HepG2 (cell line): ENCODE results near the gene USP20. TPM values are rescaled to one million over a fixed set of nuclear protein-coding genes. Genes with fewer than 3 reads are reported as not detected.

ENCODE experiments used
- ATF6 ChIP-seq: sonication (generic); formaldehyde crosslinking; conservative IDR thresholded peaks from 2 replicates; pipeline ENCODE4 v1.4.0; 2020; ENCODE audit warnings: missing genetic modification reagents
- DBP ChIP-seq: sonication (generic); formaldehyde crosslinking; IDR thresholded peaks from 2 replicates; pipeline ENCODE4 v1.4.0; 2020; ENCODE audit warnings: missing genetic modification reagents; ENCODE audit errors: not compliant biosample characterization
- ELF4 ChIP-seq: sonication (generic); formaldehyde crosslinking; IDR thresholded peaks from 2 replicates; pipeline ENCODE4 v1.5.0; 2020; ENCODE audit warnings: missing genetic modification reagents, mild to moderate bottlenecking, moderate library complexity, borderline replicate concordance
- IKZF1 ChIP-seq: fragments of 450-650 bp; IDR thresholded peaks from 2 replicates; pipeline ENCODE4 v1.7.1; 2016
- KMT2B ChIP-seq: IDR thresholded peaks from 2 replicates; pipeline ENCODE4 v1.6.1; 2016; ENCODE audit warnings: missing genetic modification reagents, missing compliant biosample characterization
- MAFK ChIP-seq, 2 experiments: IDR thresholded peaks in 1 of 2; conservative IDR thresholded peaks in 1 of 2; 2 replicates each; pipeline ENCODE4 v1.6.1; 2011; ENCODE audit warnings: improper control_type of control experiment in 2 of 2, low read length in 2 of 2
- MEIS1 ChIP-seq: sonication (generic); formaldehyde crosslinking; IDR thresholded peaks from 2 replicates; pipeline ENCODE4 v1.9.0; 2021; ENCODE audit warnings: mild to moderate bottlenecking, missing genetic modification reagents, moderate library complexity, borderline replicate concordance
- MXD3 ChIP-seq: IDR thresholded peaks from 2 replicates; pipeline ENCODE4 v1.6.1; 2016; ENCODE audit warnings: mild to moderate bottlenecking, missing biosample characterization, missing genetic modification reagents
- NCOA1 ChIP-seq: sonication (generic); formaldehyde crosslinking; IDR thresholded peaks from 2 replicates; pipeline ENCODE4 v1.9.0; 2021; ENCODE audit warnings: missing genetic modification reagents
- PATZ1 ChIP-seq: sonication (generic); formaldehyde crosslinking; IDR thresholded peaks from 2 replicates; pipeline ENCODE4 v1.4.0; 2020; ENCODE audit warnings: missing genetic modification reagents
- RELA ChIP-seq: sonication (generic); formaldehyde crosslinking; IDR thresholded peaks from 2 replicates; pipeline ENCODE4 v1.4.0; 2020; ENCODE audit warnings: missing genetic modification reagents
- SETDB1 ChIP-seq: sonication (generic); formaldehyde crosslinking; IDR thresholded peaks from 2 replicates; pipeline ENCODE4 v1.5.1; 2020; ENCODE audit warnings: missing genetic modification reagents, mild to moderate bottlenecking, borderline replicate concordance
- SMYD3 ChIP-seq: sonication (generic); formaldehyde crosslinking; IDR thresholded peaks from 2 replicates; pipeline ENCODE4 v1.8.1; 2023; ENCODE audit warnings: mild to moderate bottlenecking, missing genetic modification reagents
- SNAPC2 ChIP-seq: sonication (generic); formaldehyde crosslinking; IDR thresholded peaks from 2 replicates; pipeline ENCODE4 v1.8.1; 2022; ENCODE audit warnings: mild to moderate bottlenecking, missing genetic modification reagents
- TBX3 ChIP-seq: fragments of 450-650 bp; IDR thresholded peaks from 2 replicates; pipeline ENCODE4 v1.6.1; 2017; ENCODE audit warnings: antibody characterized with exemption, mild to moderate bottlenecking, inconsistent platforms, borderline replicate concordance
- TCF7 ChIP-seq: sonication (generic); IDR thresholded peaks from 2 replicates; pipeline ENCODE4 v1.6.1; 2016; ENCODE audit warnings: antibody characterized with exemption, low read depth
- ZNF33B ChIP-seq: sonication (generic); formaldehyde crosslinking; IDR thresholded peaks from 2 replicates; pipeline ENCODE4 v1.5.1; 2020; ENCODE audit warnings: mild to moderate bottlenecking, missing genetic modification reagents
- ZNF430 ChIP-seq: sonication (generic); formaldehyde crosslinking; IDR thresholded peaks from 2 replicates; pipeline ENCODE4 v1.9.0; 2021; ENCODE audit warnings: mild to moderate bottlenecking, missing genetic modification reagents
- ZNF432 ChIP-seq: sonication (generic); formaldehyde crosslinking; IDR thresholded peaks from 2 replicates; pipeline ENCODE4 v1.5.0; 2020; ENCODE audit warnings: missing genetic modification reagents, mild to moderate bottlenecking, borderline replicate concordance
- ZNF652 ChIP-seq: IDR thresholded peaks from 2 replicates; pipeline ENCODE4 v1.6.1; 2016; ENCODE audit warnings: low read depth, borderline replicate concordance
- ZNF878 ChIP-seq: sonication (generic); formaldehyde crosslinking; IDR thresholded peaks from 2 replicates; pipeline ENCODE4 v1.8.1; 2023; ENCODE audit warnings: mild to moderate bottlenecking, missing genetic modification reagents, moderate library complexity
- polyA plus RNA-seq, 8 experiments: library from polyadenylated mRNA; depleted of rRNA in 3 of 8; stranded (reverse) in 7 of 8; unstranded in 1 of 8; fragments of >200 nt; fragmentation: Illumina TruSeq in 4 of 8; extraction: Trizol in 4 of 8; gene quantifications; 2 replicates each; pipeline versions ENCODE4 v1.2.1 to v1.2.3, GENCODE V29; 2011 to 2016; ENCODE audit warnings: low read depth in 4 of 8, missing spikeins in 1 of 8, mixed read lengths in 1 of 8; ENCODE audit not compliant: insufficient read depth in 1 of 8
- total RNA-seq, 5 experiments: library from RNA; depleted of rRNA; stranded (reverse); fragments of >200 nt; fragmentation: Illumina TruSeq; extraction: Trizol; gene quantifications; 2 replicates each; pipeline ENCODE4 v1.2.3, GENCODE V29; 2016; ENCODE audit warnings: low read depth in 1 of 5
- TF ChIP-seq, protein P1 (sequence below): IDR thresholded peaks from 2 replicates; pipeline ENCODE4 v1.6.1; 2016; ENCODE audit warnings: missing compliant biosample characterization, missing genetic modification reagents, borderline replicate concordance

The USP20 gene
- total and polyA plus RNA-seq, 2 of the 13 experiments (the other 11 are each of a cell fraction or from before 2014, with no cell fraction given): 4.4 to 5.9 TPM

- TF ChIP-seq ELF4 (CRISPR knock-in tag) (no peak), TCF7 (no peak), IKZF1 (no peak), MEIS1 (no peak), PATZ1 (CRISPR knock-in tag) (peak; percentile 41; the same call in 1 of the 2 replicates), ZNF33B (CRISPR knock-in tag) (no peak), SETDB1 (CRISPR knock-in tag) (no peak), ATF6 (CRISPR knock-in tag) (no peak), TBX3 (no peak), DBP (CRISPR knock-in tag) (no peak), ZNF430 (peak; percentile 53; the same call in 1 of the 2 replicates), SNAPC2 (CRISPR knock-in tag) (peak; percentile 60; the same call in 1 of the 2 replicates), SMYD3 (CRISPR knock-in tag) (no peak), ZNF432 (CRISPR knock-in tag) (no peak), KMT2B (CRISPR knock-in tag) (peak; percentile 46; the same call in 1 of the 2 replicates), MAFK (conservative IDR thresholded peaks at IDR 0.05 in 1 of 2, IDR thresholded peaks at IDR 0.05 in 1 of 2; ENCODE audit: low read length in 2 of 2) (no peak), ZNF652 (CRISPR knock-in tag) (no peak), NCOA1 (CRISPR knock-in tag) (no peak), RELA (CRISPR knock-in tag) (no peak), MXD3 (peak; percentile 65; the same call in 1 of the 2 replicates), ZNF878 (CRISPR knock-in tag) (no peak)
- TF ChIP-seq, protein P1, sequence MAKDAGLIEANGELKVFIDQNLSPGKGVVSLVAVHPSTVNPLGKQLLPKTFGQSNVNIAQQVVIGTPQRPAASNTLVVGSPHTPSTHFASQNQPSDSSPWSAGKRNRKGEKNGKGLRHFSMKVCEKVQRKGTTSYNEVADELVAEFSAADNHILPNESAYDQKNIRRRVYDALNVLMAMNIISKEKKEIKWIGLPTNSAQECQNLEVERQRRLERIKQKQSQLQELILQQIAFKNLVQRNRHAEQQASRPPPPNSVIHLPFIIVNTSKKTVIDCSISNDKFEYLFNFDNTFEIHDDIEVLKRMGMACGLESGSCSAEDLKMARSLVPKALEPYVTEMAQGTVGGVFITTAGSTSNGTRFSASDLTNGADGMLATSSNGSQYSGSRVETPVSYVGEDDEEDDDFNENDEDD (CRISPR knock-in tag): peak; percentile 56; the same call in 1 of the 2 replicates
Measured at GRCh38 chr9:129802833-129803675, 32.2 kb upstream of the USP20 start, which contains the start of gene TOR1B (continued).
